Measurements from ENCODE around the gene EML1.

DNA sequence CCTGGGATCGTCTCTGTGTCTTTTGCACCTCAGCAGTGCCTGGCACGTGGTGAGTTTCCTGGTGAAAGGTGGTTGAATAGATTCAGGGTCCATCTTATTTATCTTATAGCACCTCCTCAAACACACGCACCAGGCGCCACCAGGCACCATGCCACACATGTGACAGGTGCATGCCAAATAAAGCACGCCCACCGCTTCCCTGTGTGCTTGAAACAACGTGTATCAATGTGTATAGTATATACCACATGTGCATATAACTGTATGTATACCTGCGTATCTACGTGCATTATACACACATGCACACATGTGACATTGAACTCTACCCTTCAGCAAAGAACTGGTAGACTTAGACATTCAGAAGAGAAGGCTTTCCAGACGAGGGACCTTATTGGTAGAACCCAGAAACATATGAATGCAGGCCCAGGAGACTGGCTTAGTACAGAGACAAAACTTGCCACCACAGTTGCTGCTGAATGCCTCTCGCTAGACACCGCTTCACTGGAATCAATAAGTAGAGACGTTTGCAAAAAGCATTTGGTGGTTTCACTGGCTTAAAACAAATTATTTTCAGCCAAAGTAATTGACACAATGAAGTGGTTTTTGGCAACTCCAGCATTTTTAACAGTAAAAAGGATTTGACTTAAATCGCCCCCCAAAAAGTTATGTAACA is 10.0 kb downstream of the EML1 start:
- no peak for TF ChIP-seq CTCF (conservative IDR thresholded peaks at IDR 0.05)
- no peak for TF ChIP-seq ZFX (IDR thresholded peaks at IDR 0.05)

Measured in C4-2B (cell line).